H9 (cell line): ENCODE data around the gene ANP32A. TPM values are rescaled to one million over a fixed set of nuclear protein-coding genes. Genes with fewer than 3 reads are reported as not detected.

Source experiments
- DNase-seq: peaks from one replicate; pipeline ENCODE4 v3.0.0-alpha.2; 2017
- H2AFZ ChIP-seq: one replicate; pipeline ENCODE4 v1.6.1; 2013; ENCODE audit warnings: mild to moderate bottlenecking, low read length, control low read depth, moderate library complexity
- H2AK5ac ChIP-seq: 2 replicates; pipeline ENCODE4 v1.6.1; 2013; ENCODE audit warnings: low read length, control low read depth, mixed read lengths; ENCODE audit not compliant: insufficient read length
- H2BK120ac ChIP-seq: one replicate; pipeline ENCODE4 v1.6.1; 2013; ENCODE audit warnings: low read depth, mild to moderate bottlenecking, low read length, control low read depth, inconsistent platforms; ENCODE audit not compliant: poor library complexity, severe bottlenecking
- H2BK12ac ChIP-seq: 2 replicates; pipeline ENCODE4 v1.6.1; 2013; ENCODE audit warnings: low read length, control low read depth, mixed read lengths, low read depth; ENCODE audit not compliant: insufficient read length
- H2BK15ac ChIP-seq: 2 replicates; pipeline ENCODE4 v1.6.1; 2013; ENCODE audit warnings: low read depth, low read length, control low read depth
- H2BK20ac ChIP-seq: one replicate; pipeline ENCODE4 v1.6.1; 2013; ENCODE audit warnings: low read depth, mild to moderate bottlenecking, low read length, control low read depth, inconsistent platforms; ENCODE audit not compliant: poor library complexity, severe bottlenecking
- H2BK5ac ChIP-seq: 2 replicates; pipeline ENCODE4 v1.6.1; 2013; ENCODE audit warnings: low read length, control low read depth, mixed read lengths; ENCODE audit not compliant: insufficient read length
- H3K14ac ChIP-seq: 2 replicates; pipeline ENCODE4 v1.6.1; 2013; ENCODE audit warnings: low read length, control low read depth; ENCODE audit not compliant: insufficient read depth
- H3K18ac ChIP-seq: 2 replicates; pipeline ENCODE4 v1.6.1; 2013; ENCODE audit warnings: low read depth, mild to moderate bottlenecking, mixed read lengths, low read length, control low read depth; ENCODE audit not compliant: insufficient read length
- H3K23ac ChIP-seq: 2 replicates; pipeline ENCODE4 v1.6.1; 2013; ENCODE audit warnings: low read length, control low read depth, mixed read lengths, low read depth; ENCODE audit not compliant: insufficient read length
- H3K23me2 ChIP-seq: 2 replicates; pipeline ENCODE4 v1.6.1; 2013; ENCODE audit warnings: low read depth, mild to moderate bottlenecking, mixed read lengths, low read length, control low read depth; ENCODE audit not compliant: insufficient read length, poor library complexity, severe bottlenecking
- H3K27ac ChIP-seq: 2 replicates; pipeline ENCODE4 v1.5.1; 2013; ENCODE audit warnings: low read length, control low read depth, mixed read lengths, low read depth; ENCODE audit not compliant: insufficient read length
- H3K27me3 ChIP-seq: 2 replicates; pipeline ENCODE4 v1.6.1; 2013; ENCODE audit warnings: low read length, control low read depth, inconsistent platforms; ENCODE audit not compliant: insufficient read depth
- H3K4ac ChIP-seq: 2 replicates; pipeline ENCODE4 v1.6.1; 2013; ENCODE audit warnings: low read depth, mild to moderate bottlenecking, control low read depth, inconsistent platforms, low read length, moderate library complexity
- H3K4me1 ChIP-seq: 2 replicates; pipeline ENCODE4 v1.6.1; 2013; ENCODE audit warnings: low read length, control low read depth, inconsistent platforms; ENCODE audit not compliant: insufficient read depth
- H3K4me2 ChIP-seq: 2 replicates; pipeline ENCODE4 v1.6.1; 2013; ENCODE audit warnings: low read length, control low read depth, mixed read lengths; ENCODE audit not compliant: insufficient read length, insufficient read depth
- H3K56ac ChIP-seq: 2 replicates; pipeline ENCODE4 v1.6.1; 2013; ENCODE audit warnings: low read depth, mild to moderate bottlenecking, mixed read lengths, low read length, control low read depth; ENCODE audit not compliant: insufficient read length
- H3K79me1 ChIP-seq: 2 replicates; pipeline ENCODE4 v1.6.1; 2013; ENCODE audit warnings: low read depth, mild to moderate bottlenecking, moderate library complexity, low read length, control low read depth, inconsistent platforms; ENCODE audit not compliant: insufficient read depth, poor library complexity, severe bottlenecking
- H3K79me2 ChIP-seq: 2 replicates; pipeline ENCODE4 v1.6.1; 2013; ENCODE audit warnings: low read length, control low read depth, inconsistent platforms; ENCODE audit not compliant: insufficient read depth
- H3K9ac ChIP-seq: 2 replicates; pipeline ENCODE4 v1.6.1; 2013; ENCODE audit warnings: low read length, control low read depth, mixed read lengths; ENCODE audit not compliant: insufficient read length; ENCODE audit errors: extremely low read depth
- H3K9me3 ChIP-seq: one replicate; pipeline ENCODE4 v1.6.1; 2013; ENCODE audit warnings: low read depth, low read length, inconsistent platforms; ENCODE audit not compliant: control insufficient read depth
- H3T11ph ChIP-seq: one replicate; pipeline ENCODE4 v1.6.1; 2013; ENCODE audit warnings: mild to moderate bottlenecking, low read length, control low read depth, inconsistent platforms
- H4K20me1 ChIP-seq: one replicate; pipeline ENCODE4 v1.6.1; 2013; ENCODE audit not compliant: control insufficient read depth, insufficient read length, insufficient read depth
- H4K5ac ChIP-seq: 2 replicates; pipeline ENCODE4 v1.6.1; 2013; ENCODE audit warnings: low read depth, mild to moderate bottlenecking, mixed read lengths, low read length, control low read depth; ENCODE audit not compliant: insufficient read length
- H4K8ac ChIP-seq: replicated peaks from 2 replicates; pipeline ENCODE4 v1.6.1; 2013; ENCODE audit warnings: low read length, control low read depth, mixed read lengths, low read depth; ENCODE audit not compliant: insufficient read length
- H4K91ac ChIP-seq: 2 replicates; pipeline ENCODE4 v1.6.1; 2013; ENCODE audit warnings: low read depth, mild to moderate bottlenecking, moderate library complexity, mixed read lengths, low read length, control low read depth; ENCODE audit not compliant: insufficient read length
- H3K27ac Mint-ChIP-seq, 3 experiments: 2 replicates in 2 of 3; 3 replicates in 1 of 3; pipeline ENCODE4 v1.8.0; 2020 to 2021; ENCODE audit warnings: mixed read lengths in 3 of 3, mild to moderate bottlenecking in 1 of 3, moderate library complexity in 1 of 3
- H3K27me3 Mint-ChIP-seq: 2 replicates; pipeline ENCODE4 v1.8.0; 2021; ENCODE audit warnings: low read depth, mild to moderate bottlenecking, moderate library complexity, mixed read lengths
- H3K36me3 Mint-ChIP-seq, 3 experiments: 2 replicates in 2 of 3; 3 replicates in 1 of 3; pipeline ENCODE4 v1.8.0; 2020 to 2021; ENCODE audit warnings: low read depth in 3 of 3, mixed read lengths in 3 of 3; ENCODE audit not compliant: insufficient read depth in 1 of 3
- H3K4me1 Mint-ChIP-seq, 2 experiments: 2 replicates each; pipeline ENCODE4 v1.8.0; 2020; ENCODE audit warnings: mixed read lengths in 2 of 2
- H3K4me3 Mint-ChIP-seq, 2 experiments: 2 replicates in 1 of 2; 3 replicates in 1 of 2; pipeline ENCODE4 v1.8.0; 2020 to 2021; ENCODE audit warnings: mild to moderate bottlenecking in 2 of 2, mixed read lengths in 2 of 2, moderate library complexity in 1 of 2
- H3K9me3 Mint-ChIP-seq, 2 experiments: 2 replicates in 1 of 2; 3 replicates in 1 of 2; pipeline ENCODE4 v1.8.0; 2020; ENCODE audit warnings: mild to moderate bottlenecking in 2 of 2, mixed read lengths in 2 of 2, moderate library complexity in 1 of 2
- CTCF ChIP-seq: fragments of 200-600 bp; sonication (generic); conservative IDR thresholded peaks from 3 replicates; pipeline ENCODE4 v1.8.0; 2021; ENCODE audit warnings: antibody characterized with exemption, mild to moderate bottlenecking
- WGBS: extraction: QIAGEN DNeasy Blood & Tissue Kit; methylation state at CpG from one replicate; pipeline ENCODE4 v1.1.7; 2013; ENCODE audit warnings: missing lambda C conversion rate, low lambda C conversion rate, mixed read lengths; ENCODE audit not compliant: insufficient read length; ENCODE audit errors: extremely low coverage; 5-methylcytosine and 5-hydroxymethylcytosine counted together
- total RNA-seq: library from RNA; stranded (reverse); gene quantifications from 2 replicates; pipeline ENCODE4 v1.2.1, GENCODE V29; 2021

The ANP32A gene
- total RNA-seq, 1 experiment from 2014 or later = 318 TPM

GRCh38 chr15:68778876-68779275 is 41.8 kb downstream of the ANP32A start:
- Histone ChIP-seq H4K91ac (no peak overlapping the region), H2BK20ac (no peak overlapping the region), H3K18ac (no peak overlapping the region), H3K14ac (no peak overlapping the region), H3K27ac (no peak overlapping the region), H3K79me1 (no peaks in the 10 kb centered on the region), H3K4me2 (no peak overlapping the region), H3K23me2 (no peaks in the 10 kb centered on the region), H3K4ac (no peak overlapping the region), H2BK5ac (no peak overlapping the region), H3K9ac (no peak overlapping the region), H3K23ac (no peak overlapping the region), H3K9me3 (no peaks in the 10 kb centered on the region), H2AFZ (no peak overlapping the region), H3K27me3 (no peaks in the 10 kb centered on the region), H2BK120ac (no peak overlapping the region), H2BK15ac (no peak overlapping the region), H4K8ac (no peak overlapping the region), H3K4me1 (no peaks in the 10 kb centered on the region; the same call in 1 of the 2 replicates), H3K56ac (no peak overlapping the region), H2AK5ac (no peak overlapping the region), H4K20me1 (no peaks in the 10 kb centered on the region), H4K5ac (no peak overlapping the region), H2BK12ac (no peak overlapping the region), H3T11ph (no peak overlapping the region), H3K79me2 (no peaks in the 10 kb centered on the region)
- Mint-ChIP-seq H3K27ac (0 out of 7 replicates have a peak overlapping the region, but pooled peaks of 1 of the 3 experiments have one; percentile 2), H3K27me3 (no peaks in the 10 kb centered on the region), H3K4me1 (peaks cover 27 to 28% of the 10 kb centered on the region in 2 experiments), H3K36me3 (peaks cover 32 to 60% (median 47%) of the 10 kb centered on the region in 3 experiments), H3K9me3 (no peaks in the 10 kb centered on the region; a peak in 1 of 5 replicates), H3K4me3 (no peak overlapping the region)
- no CpG with 5 or more reads among the region's 9 CpGs for WGBS
- peak; percentile 16; the same call in 1 of the 3 replicates for TF ChIP-seq CTCF
- DNase-seq = no peak
